Measurements from ENCODE around the gene NUDT3.

The NUDT3 gene

GRCh38 chr6:34322732-34323131 is 69.7 kb downstream of the NUDT3 start:
- no peak for DNase-seq (ENCODE audit: low read depth)
- no peak overlapping the region for H3K4me3 ChIP-seq (ENCODE audit: low read length)
- TF ChIP-seq CTCF (conservative IDR thresholded peaks at IDR 0.05; ENCODE audit: low read length): no peak

- no peak for DNase-seq (ENCODE audit: low read depth)
- TF ChIP-seq CTCF (conservative IDR thresholded peaks at IDR 0.05; ENCODE audit: low read length): no peak
- no peak overlapping the region for H3K4me3 ChIP-seq (ENCODE audit: low read length)
Measured at GRCh38 chr6:34321821-34322220, 70.6 kb downstream of the NUDT3 start.

- no peak for TF ChIP-seq CTCF (conservative IDR thresholded peaks at IDR 0.05; ENCODE audit: low read length)
- no peak for DNase-seq (ENCODE audit: low read depth)
- H3K4me3 ChIP-seq (ENCODE audit: low read length): no peak overlapping the region
Measured at GRCh38 chr6:34319471-34319885, 73.0 kb downstream of the NUDT3 start.

GRCh38 chr6:34318499-34319470 is 73.7 kb downstream of the NUDT3 start:
- no peak for DNase-seq (ENCODE audit: low read depth)
- H3K4me3 ChIP-seq (ENCODE audit: low read length): no peak overlapping the region
- no peak for TF ChIP-seq CTCF (conservative IDR thresholded peaks at IDR 0.05; ENCODE audit: low read length)

GRCh38 chr6:34317882-34318498 is 74.5 kb downstream of the NUDT3 start:
- H3K4me3 ChIP-seq (ENCODE audit: low read length): no peak overlapping the region
- no peak for TF ChIP-seq CTCF (conservative IDR thresholded peaks at IDR 0.05; ENCODE audit: low read length)
- no peak for DNase-seq (ENCODE audit: low read depth)

- no peak overlapping the region for H3K4me3 ChIP-seq (ENCODE audit: low read length)
- TF ChIP-seq CTCF (conservative IDR thresholded peaks at IDR 0.05; ENCODE audit: low read length): no peak
- no peak for DNase-seq (ENCODE audit: low read depth)
Measured at GRCh38 chr6:34317172-34317477, 75.3 kb downstream of the NUDT3 start.
